Activated CD8-positive, alpha-beta memory T cell treated with anti-CD3 and anti-CD28 coated beads for 4 hours (primary cell): ENCODE measurements around the gene IFT122.
"Not testable (repeated sequence)": the region's sequence is repeated elsewhere in the genome, so short reads cannot be mapped to it uniquely, and the experiment has no call there.

Experiments used
- DNase-seq, 2 donors: peaks; one replicate each; pipeline ENCODE4 v3.0.0-alpha.2; 2020; ENCODE audit warnings: low read depth in 2 of 2

Gene IFT122

GRCh38 chr3:129439817-129440617 is at the start of gene IFT122, which contains the start of gene MBD4:
TSS of gene IFT122 (plus strand) at chr3:129440224. CDS start at chr3:129440331, 107 bp downstream.
TSS of gene MBD4 (minus strand) at chr3:129439948. CDS start at chr3:129439833, 115 bp downstream.
- peak; percentile 96 to 98 for DNase-seq

GRCh38 chr3:129391583-129391982 is 48.4 kb upstream of the IFT122 start:
- DNase-seq, result not testable (repeated sequence)

- not testable (repeated sequence) for DNase-seq
These were observed 47.7 kb upstream of the IFT122 start for GRCh38 chr3:129392106-129392887.

- no peak for DNase-seq
These were observed 46.8 kb upstream of the IFT122 start for GRCh38 chr3:129393271-129393670.

GRCh38 chr3:129393760-129394564 is 46.1 kb upstream of the IFT122 start:
- not testable (repeated sequence) for DNase-seq

GRCh38 chr3:129398803-129399144 is 41.2 kb upstream of the IFT122 start:
- DNase-seq, result no peak

- peak; percentile 48 to 62 for DNase-seq
These were observed 40.7 kb upstream of the IFT122 start for GRCh38 chr3:129399145-129399894.

- no peak for DNase-seq
These were observed 40.1 kb upstream of the IFT122 start for GRCh38 chr3:129399895-129400357.

GRCh38 chr3:129402210-129402609 is 37.8 kb upstream of the IFT122 start:
- DNase-seq, result no peak

- DNase-seq, result no peak
These were observed 37.4 kb upstream of the IFT122 start for GRCh38 chr3:129402616-129403015.

- DNase-seq, result no peak
These were observed 36.6 kb upstream of the IFT122 start for GRCh38 chr3:129403450-129403849.

- DNase-seq, result no peak
These were observed 35.9 kb upstream of the IFT122 start for GRCh38 chr3:129404130-129404529.

GRCh38 chr3:129404610-129405009 is 35.4 kb upstream of the IFT122 start:
- DNase-seq, result no peak

GRCh38 chr3:129409541-129409940 is 30.5 kb upstream of the IFT122 start:
- DNase-seq, result no peak

GRCh38 chr3:129410971-129411370 is 29.1 kb upstream of the IFT122 start:
- no peak for DNase-seq

GRCh38 chr3:129412542-129413198 is 27.4 kb upstream of the IFT122 start:
- no peak for DNase-seq

GRCh38 chr3:129413238-129413637 is 26.8 kb upstream of the IFT122 start:
- not testable (repeated sequence) for DNase-seq

- no peak for DNase-seq
These were observed 26.1 kb upstream of the IFT122 start for GRCh38 chr3:129413687-129414506.

- DNase-seq, result no peak
These were observed 24.6 kb upstream of the IFT122 start for GRCh38 chr3:129415378-129415777.

- no peak for DNase-seq
These were observed 24.2 kb upstream of the IFT122 start for GRCh38 chr3:129415830-129416229.
